Neural progenitor cell (in vitro differentiated cells): ENCODE data around the gene ZNF587. TPM values are rescaled to one million over a fixed set of nuclear protein-coding genes. Genes with fewer than 3 reads are reported as not detected.
"Not testable (repeated sequence)": the region's sequence is repeated elsewhere in the genome, so short reads cannot be mapped to it uniquely, and the experiment has no call there.

Experiments used
- DNase-seq: peaks from one replicate; pipeline ENCODE4 v3.0.0-alpha.2; 2016; ENCODE audit warnings: low spot score
- H2AFZ ChIP-seq: fragments of 200-600 bp; sonication (generic); replicated peaks from 2 replicates; pipeline ENCODE4 v1.6.1; 2016; ENCODE audit warnings: antibody characterized with exemption
- H3F3A ChIP-seq: fragments of 200-600 bp; sonication (generic); 2 replicates; pipeline ENCODE4 v1.6.1; 2016; ENCODE audit warnings: antibody characterized with exemption, low read depth
- H3K27ac ChIP-seq: fragments of 200-600 bp; sonication (generic); 2 replicates; pipeline ENCODE4 v1.5.1; 2016; ENCODE audit warnings: mild to moderate bottlenecking
- H3K27me3 ChIP-seq: fragments of 200-600 bp; sonication (generic); 2 replicates; pipeline ENCODE4 v1.6.1; 2016; ENCODE audit warnings: mild to moderate bottlenecking, moderate library complexity
- H3K36me3 ChIP-seq: fragments of 200-600 bp; sonication (generic); 2 replicates; pipeline ENCODE4 v1.5.1; 2016
- H3K4me1 ChIP-seq: fragments of 200-600 bp; sonication (generic); 2 replicates; pipeline ENCODE4 v1.6.1; 2016; ENCODE audit warnings: mixed run types
- H3K4me2 ChIP-seq: fragments of 200-600 bp; sonication (generic); 2 replicates; pipeline ENCODE4 v1.6.1; 2016
- H3K4me3 ChIP-seq: fragments of 200-600 bp; sonication (generic); 2 replicates; pipeline ENCODE4 v1.5.1; 2016
- H3K79me2 ChIP-seq: fragments of 200-600 bp; sonication (generic); 2 replicates; pipeline ENCODE4 v1.6.1; 2016; ENCODE audit warnings: low read depth
- H3K9ac ChIP-seq: fragments of 200-600 bp; sonication (generic); 2 replicates; pipeline ENCODE4 v1.6.1; 2016
- H3K9me3 ChIP-seq: fragments of 200-600 bp; sonication (generic); 2 replicates; pipeline ENCODE4 v1.5.1; 2016; ENCODE audit warnings: low read depth
- H4K20me1 ChIP-seq: fragments of 200-600 bp; sonication (generic); 2 replicates; pipeline ENCODE4 v1.6.1; 2016; ENCODE audit warnings: low read depth
- H3K27ac Mint-ChIP-seq: 3 replicates; pipeline ENCODE4 v1.8.0; 2021; ENCODE audit warnings: mixed read lengths
- H3K27me3 Mint-ChIP-seq: 2 replicates; pipeline ENCODE4 v1.8.0; 2022; ENCODE audit warnings: low read depth, mild to moderate bottlenecking, inconsistent platforms, moderate library complexity, mixed read lengths; ENCODE audit not compliant: insufficient read depth
- H3K36me3 Mint-ChIP-seq: 3 replicates; pipeline ENCODE4 v1.8.0; 2021; ENCODE audit warnings: mixed read lengths
- H3K4me1 Mint-ChIP-seq: 3 replicates; pipeline ENCODE4 v1.8.0; 2021; ENCODE audit warnings: mixed read lengths
- H3K4me3 Mint-ChIP-seq: 3 replicates; pipeline ENCODE4 v1.8.0; 2021; ENCODE audit warnings: mild to moderate bottlenecking, moderate library complexity, mixed read lengths
- H3K9me3 Mint-ChIP-seq: 3 replicates; pipeline ENCODE4 v1.8.0; 2020; ENCODE audit warnings: mixed read lengths
- EZH2 ChIP-seq: fragments of 200-600 bp; sonication (generic); IDR thresholded peaks from 2 replicates; pipeline ENCODE4 v1.6.1; 2017; ENCODE audit warnings: antibody characterized with exemption, mild to moderate bottlenecking, moderate library complexity
- EZH2phosphoT487 ChIP-seq: fragments of 200-600 bp; sonication (generic); IDR thresholded peaks from 2 replicates; pipeline ENCODE4 v1.6.1; 2017; ENCODE audit warnings: antibody characterized with exemption
- total RNA-seq: library from RNA; depleted of rRNA; stranded (reverse); fragments of >200 nt; gene quantifications from 2 replicates; pipeline ENCODE4 v1.2.3, GENCODE V29; 2015; ENCODE audit warnings: low replicate concordance
- TF ChIP-seq, protein P1 (sequence below): fragments of 200-600 bp; sonication (generic); IDR thresholded peaks from 2 replicates; pipeline ENCODE4 v1.5.1; 2017; ENCODE audit warnings: antibody characterized with exemption, mild to moderate bottlenecking

ZNF587 gene
- total RNA-seq, 1 donor from 2014 or later: 48.2 TPM

DNA sequence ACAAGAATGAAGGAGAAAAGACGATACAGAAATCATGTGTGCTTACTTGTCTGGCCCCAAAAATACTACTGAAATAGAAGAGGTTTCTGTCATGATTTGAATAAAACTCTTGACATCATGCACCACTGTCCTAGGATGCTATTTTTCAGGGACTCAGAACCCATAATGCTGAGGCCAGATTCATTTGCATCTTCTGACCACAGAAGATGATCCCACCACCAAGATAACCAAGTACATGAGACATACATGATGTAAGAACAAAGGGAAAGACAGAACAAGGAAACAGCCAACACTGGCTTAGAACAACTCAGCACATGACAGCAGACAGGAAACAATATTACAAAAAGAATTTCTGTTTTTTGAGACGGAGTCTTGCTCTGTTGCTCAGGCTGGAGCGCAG lies 37.4 kb upstream of the ZNF587 start:
- Mint-ChIP-seq H3K27ac (no peak overlapping the region), H3K9me3 (no peaks in the 10 kb centered on the region), H3K4me3 (peak overlapping the region; percentile 16), H3K27me3 (no peaks in the 10 kb centered on the region), H3K36me3 (peaks cover 31% of the 10 kb centered on the region), H3K4me1 (peaks cover 17% of the 10 kb centered on the region)
- no peak overlapping the region for H3K4me2 ChIP-seq
- H3K9ac ChIP-seq: no peak overlapping the region
- no peak for DNase-seq
- no peaks in the 10 kb centered on the region for H3K9me3 ChIP-seq
- no peak overlapping the region for H3K4me3 ChIP-seq
- no peaks in the 10 kb centered on the region for H3K27me3 ChIP-seq
- peaks cover 32% of the 10 kb centered on the region for H3K79me2 ChIP-seq
- H3K27ac ChIP-seq: no peak overlapping the region
- no peaks in the 10 kb centered on the region for H3F3A ChIP-seq
- no peaks in the 10 kb centered on the region for H3K4me1 ChIP-seq
- peaks cover 14% of the 10 kb centered on the region for H4K20me1 ChIP-seq
- H3K36me3 ChIP-seq: no peaks in the 10 kb centered on the region
- H2AFZ ChIP-seq: no peak overlapping the region
- TF ChIP-seq EZH2phosphoT487: no peak

- H3K36me3 Mint-ChIP-seq: peaks cover 26% of the 10 kb centered on the region
Observed at GRCh38 chr19:57812975-57813820, 36.5 kb upstream of the ZNF587 start.

DNA sequence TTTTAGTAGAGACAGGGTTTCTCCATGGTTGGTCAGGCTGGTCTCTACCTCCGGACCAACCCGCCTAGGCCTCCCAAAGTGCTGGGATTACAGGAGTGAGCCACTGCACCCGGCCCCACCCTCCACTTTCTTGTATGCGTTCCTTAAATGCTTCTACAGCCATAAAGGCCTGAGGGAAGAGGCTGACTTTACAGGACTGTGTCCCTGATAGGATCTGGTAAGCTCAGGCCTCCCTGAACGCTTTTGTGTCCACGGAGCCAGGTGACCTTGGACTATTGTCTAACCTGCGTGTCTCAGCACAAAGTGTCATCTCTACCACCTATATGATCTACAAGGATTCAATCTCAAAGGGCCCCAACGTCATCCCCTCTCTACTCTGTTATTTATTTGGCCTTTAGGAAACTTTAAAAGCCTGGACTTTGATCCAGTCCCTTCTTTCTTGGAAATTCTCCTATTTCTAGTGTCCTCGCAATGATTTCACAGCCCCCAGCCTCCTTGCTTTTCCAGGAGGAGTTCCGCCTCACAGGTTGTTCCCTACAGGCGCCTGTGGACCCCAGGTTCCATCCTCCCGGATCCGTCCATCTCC lies 35.6 kb upstream of the ZNF587 start:
- Histone ChIP-seq H3K9ac (peak overlapping the region; percentile 77), H3K27me3 (no peaks in the 10 kb centered on the region), H3K27ac (no peak overlapping the region), H3K9me3 (no peaks in the 10 kb centered on the region), H2AFZ (no peak overlapping the region), H3K4me3 (peak overlapping the region; percentile 78), H3F3A (peaks cover 7% of the 10 kb centered on the region), H3K4me1 (no peaks in the 10 kb centered on the region), H3K36me3 (no peaks in the 10 kb centered on the region), H3K79me2 (peaks cover 26% of the 10 kb centered on the region), H4K20me1 (peaks cover 14% of the 10 kb centered on the region), H3K4me2 (peak overlapping the region; percentile 92)
- Mint-ChIP-seq H3K36me3 (peaks cover 24% of the 10 kb centered on the region), H3K27ac (peak overlapping the region; percentile 78), H3K9me3 (no peaks in the 10 kb centered on the region), H3K4me1 (peaks cover 20% of the 10 kb centered on the region), H3K27me3 (no peaks in the 10 kb centered on the region), H3K4me3 (peak overlapping the region; percentile 95)
- TF ChIP-seq EZH2 (no peak), EZH2phosphoT487 (no peak)
- TF ChIP-seq, protein P1, sequence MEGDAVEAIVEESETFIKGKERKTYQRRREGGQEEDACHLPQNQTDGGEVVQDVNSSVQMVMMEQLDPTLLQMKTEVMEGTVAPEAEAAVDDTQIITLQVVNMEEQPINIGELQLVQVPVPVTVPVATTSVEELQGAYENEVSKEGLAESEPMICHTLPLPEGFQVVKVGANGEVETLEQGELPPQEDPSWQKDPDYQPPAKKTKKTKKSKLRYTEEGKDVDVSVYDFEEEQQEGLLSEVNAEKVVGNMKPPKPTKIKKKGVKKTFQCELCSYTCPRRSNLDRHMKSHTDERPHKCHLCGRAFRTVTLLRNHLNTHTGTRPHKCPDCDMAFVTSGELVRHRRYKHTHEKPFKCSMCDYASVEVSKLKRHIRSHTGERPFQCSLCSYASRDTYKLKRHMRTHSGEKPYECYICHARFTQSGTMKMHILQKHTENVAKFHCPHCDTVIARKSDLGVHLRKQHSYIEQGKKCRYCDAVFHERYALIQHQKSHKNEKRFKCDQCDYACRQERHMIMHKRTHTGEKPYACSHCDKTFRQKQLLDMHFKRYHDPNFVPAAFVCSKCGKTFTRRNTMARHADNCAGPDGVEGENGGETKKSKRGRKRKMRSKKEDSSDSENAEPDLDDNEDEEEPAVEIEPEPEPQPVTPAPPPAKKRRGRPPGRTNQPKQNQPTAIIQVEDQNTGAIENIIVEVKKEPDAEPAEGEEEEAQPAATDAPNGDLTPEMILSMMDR: no peak
- no peak for DNase-seq

More at GRCh38 chr19:57812975-57813820, 36.5 kb upstream of the ZNF587 start:
- not testable (repeated sequence) for H3K27ac ChIP-seq, H3K27me3 Mint-ChIP-seq, H3K9me3 ChIP-seq, H2AFZ ChIP-seq, H3K9me3 Mint-ChIP-seq, H3K9ac ChIP-seq, H3F3A ChIP-seq, H3K36me3 ChIP-seq, H3K4me1 ChIP-seq, H3K27me3 ChIP-seq, H3K27ac Mint-ChIP-seq, DNase-seq
- peaks cover 24% of the 10 kb centered on the region for H3K79me2 ChIP-seq
- Mint-ChIP-seq H3K4me1 (peaks cover 17% of the 10 kb centered on the region), H3K4me3 (peak overlapping the region; percentile 80)
- peak overlapping the region; percentile 78 for H3K4me3 ChIP-seq
- H3K4me2 ChIP-seq: peak overlapping the region; percentile 92
- H4K20me1 ChIP-seq: peaks cover 14% of the 10 kb centered on the region

DNA sequence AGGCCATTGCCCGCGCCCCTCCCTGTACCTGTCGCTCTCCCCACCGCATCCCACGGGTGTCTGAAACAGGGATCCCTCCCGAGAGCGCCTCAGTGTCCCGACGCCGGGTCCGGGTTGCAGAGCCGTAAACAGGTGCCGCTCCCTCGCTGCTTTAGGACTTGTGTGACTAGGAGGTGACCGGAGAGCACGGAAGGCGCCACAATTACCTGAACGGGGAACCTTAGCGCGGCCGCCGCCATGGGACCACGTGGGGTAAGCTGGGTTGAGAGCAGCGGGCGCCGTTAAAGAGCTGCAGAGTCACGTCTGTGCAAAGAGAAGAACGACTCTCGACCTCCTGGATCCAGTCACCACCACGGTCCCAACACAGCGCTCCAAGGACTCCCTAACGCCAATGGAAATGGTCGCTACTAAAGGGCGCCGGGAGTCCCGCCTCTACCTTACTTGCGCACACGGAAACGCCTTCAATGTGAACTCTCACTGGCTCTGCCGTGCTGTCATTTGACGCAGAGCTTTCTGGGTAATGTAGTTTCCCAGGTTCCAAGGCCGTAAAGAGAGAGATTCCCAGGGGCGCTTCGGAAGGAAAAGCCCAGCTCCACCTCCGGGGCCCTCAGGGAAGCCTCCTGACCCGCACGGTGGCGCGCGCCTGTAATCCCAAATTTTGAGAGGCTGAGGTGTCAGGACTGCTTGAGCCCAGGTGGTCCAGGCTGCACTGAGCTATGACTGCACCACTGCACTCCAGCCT lies 35.0 kb upstream of the ZNF587 start, which contains the start of gene ZNF552:
ZNF552 (minus strand) TSS at position 409 of the 742 bp plus-strand sequence; CDS start at position 239, 170 bp downstream.
- H3K27ac ChIP-seq: no peak within 1 kb of the TSS
- H3K79me2 ChIP-seq: peaks cover 28% of the 10 kb centered on the region
- H3K36me3 ChIP-seq: no peaks in the 10 kb centered on the region
- peak within 1 kb of the TSS; percentile 77 for H3K9ac ChIP-seq
- peaks cover 18% of the 10 kb centered on the region for H3K36me3 Mint-ChIP-seq
- peaks cover 11% of the 10 kb centered on the region for H3F3A ChIP-seq
- H3K27ac Mint-ChIP-seq: peak within 1 kb of the TSS; percentile 78
- no peaks in the 10 kb centered on the region for H3K27me3 ChIP-seq
- peaks cover 24% of the 10 kb centered on the region for H3K4me1 Mint-ChIP-seq
- peak; percentile 96 for DNase-seq
- no peaks in the 10 kb centered on the region for H3K4me1 ChIP-seq
- peak within 1 kb of the TSS; percentile 78 for H3K4me3 ChIP-seq
- no peak for TF ChIP-seq EZH2
- no peaks in the 10 kb centered on the region for H3K9me3 Mint-ChIP-seq
- peaks cover 14% of the 10 kb centered on the region for H4K20me1 ChIP-seq
- peak within 1 kb of the TSS; percentile 92 for H3K4me2 ChIP-seq
- no peaks in the 10 kb centered on the region for H3K27me3 Mint-ChIP-seq
- H2AFZ ChIP-seq: peak within 1 kb of the TSS; percentile 46
- H3K9me3 ChIP-seq: no peaks in the 10 kb centered on the region
- peak within 1 kb of the TSS; percentile 95 for H3K4me3 Mint-ChIP-seq
